ENCODE data around the gene PXMP2. TPM values are rescaled to one million over a fixed set of nuclear protein-coding genes. Genes with fewer than 3 reads are reported as not detected.

PXMP2 gene
- 10 to 100 TPM; 55.5 to 71.5 (median 64.5) TPM for polyA plus RNA-seq (ENCODE audit: insufficient read length in 3 of 3)
- long read RNA-seq, donor 1, transcript PXMP2-201 (5 exons, 957 nt): major isoform, 37 of 38 reads
- long read RNA-seq, donor 1, partial matches to known transcripts: 0 of 38 reads
- long read RNA-seq, donor 1, other reads (novel, unspliced or antisense): 0 of 38 reads
- long read RNA-seq, donor 2, transcript PXMP2-201 (5 exons, 957 nt): major isoform, 57 of 63 reads
- long read RNA-seq, donor 2, partial matches to known transcripts: 5 of 63 reads
- long read RNA-seq, donor 2, other reads (novel, unspliced or antisense): 0 of 63 reads
- long read RNA-seq, donor 3, transcript PXMP2-201 (5 exons, 957 nt): major isoform, 52 of 99 reads
- long read RNA-seq, donor 3, partial matches to known transcripts: 45 of 99 reads
- long read RNA-seq, donor 3, other reads (novel, unspliced or antisense): 0 of 99 reads
- long read RNA-seq, donor 4, transcript PXMP2-201 (5 exons, 957 nt): major isoform, 61 of 104 reads
- long read RNA-seq, donor 4, partial matches to known transcripts: 42 of 104 reads
- long read RNA-seq, donor 4, other reads (novel, unspliced or antisense): 0 of 104 reads
- long read RNA-seq, donor 5, transcript PXMP2-201 (5 exons, 957 nt): major isoform, 39 of 51 reads
- long read RNA-seq, donor 5, partial matches to known transcripts: 12 of 51 reads
- long read RNA-seq, donor 5, other reads (novel, unspliced or antisense): 0 of 51 reads
- long read RNA-seq, donor 6, transcript PXMP2-201 (5 exons, 957 nt): major isoform, 50 of 86 reads
- long read RNA-seq, donor 6, partial matches to known transcripts: 36 of 86 reads
- long read RNA-seq, donor 6, other reads (novel, unspliced or antisense): 0 of 86 reads
- long read RNA-seq, donor 7, transcript PXMP2-201 (5 exons, 957 nt): major isoform, 63 of 89 reads
- long read RNA-seq, donor 7, partial matches to known transcripts: 24 of 89 reads
- long read RNA-seq, donor 7, other reads (novel, unspliced or antisense): 0 of 89 reads
- long read RNA-seq, donor 8, transcript PXMP2-201 (5 exons, 957 nt): major isoform, 22 of 40 reads
- long read RNA-seq, donor 8, partial matches to known transcripts: 18 of 40 reads
- long read RNA-seq, donor 8, other reads (novel, unspliced or antisense): 0 of 40 reads
- long read RNA-seq, donor 9, transcript PXMP2-201 (5 exons, 957 nt): major isoform, 69 of 134 reads
- long read RNA-seq, donor 9, partial matches to known transcripts: 64 of 134 reads
- long read RNA-seq, donor 9, other reads (novel, unspliced or antisense): 0 of 134 reads
- long read RNA-seq, donor 10, transcript PXMP2-201 (5 exons, 957 nt): major isoform, 60 of 105 reads
- long read RNA-seq, donor 10, partial matches to known transcripts: 44 of 105 reads
- long read RNA-seq, donor 10, other reads (novel, unspliced or antisense): 0 of 105 reads
- long read RNA-seq, donor 11, transcript PXMP2-201 (5 exons, 957 nt): major isoform, 32 of 49 reads
- long read RNA-seq, donor 11, partial matches to known transcripts: 16 of 49 reads
- long read RNA-seq, donor 11, other reads (novel, unspliced or antisense): 0 of 49 reads
- long read RNA-seq, donor 12, transcript PXMP2-201 (5 exons, 957 nt): major isoform, 69 of 71 reads
- long read RNA-seq, donor 12, partial matches to known transcripts: 0 of 71 reads
- long read RNA-seq, donor 12, other reads (novel, unspliced or antisense): 0 of 71 reads
- long read RNA-seq, donor 13, transcript PXMP2-201 (5 exons, 957 nt): major isoform, 8 of 9 reads
- long read RNA-seq, donor 13, partial matches to known transcripts: 0 of 9 reads
- long read RNA-seq, donor 13, other reads (novel, unspliced or antisense): 0 of 9 reads
- long read RNA-seq, donor 14: 0 reads
- long read RNA-seq, donor 15, transcript PXMP2-201 (5 exons, 957 nt): major isoform, 84 of 114 reads
- long read RNA-seq, donor 15, partial matches to known transcripts: 30 of 114 reads
- long read RNA-seq, donor 15, other reads (novel, unspliced or antisense): 0 of 114 reads
- long read RNA-seq, donor 16, transcript PXMP2-201 (5 exons, 957 nt): major isoform, 64 of 136 reads
- long read RNA-seq, donor 16, partial matches to known transcripts: 71 of 136 reads
- long read RNA-seq, donor 16, other reads (novel, unspliced or antisense): 0 of 136 reads

- peak; percentile 97 for DNase-seq
Measured at GRCh38 chr12:132687211-132688164, at the start of gene PXMP2, which contains the start of gene POLE. PXMP2 (plus strand) TSS chr12:132687587; CDS start chr12:132687671, 84 bp downstream. POLE (minus strand) TSS chr12:132687342; CDS start chr12:132687315, 27 bp downstream.

GRCh38 chr12:132637811-132638210 is 49.6 kb upstream of the PXMP2 start:
- DNase-seq: no peak

- DNase-seq: peak; percentile 48
Measured at GRCh38 chr12:132638541-132639408, 48.6 kb upstream of the PXMP2 start.

- no peak for DNase-seq
Measured at GRCh38 chr12:132639956-132640520, 47.3 kb upstream of the PXMP2 start.

DNA sequence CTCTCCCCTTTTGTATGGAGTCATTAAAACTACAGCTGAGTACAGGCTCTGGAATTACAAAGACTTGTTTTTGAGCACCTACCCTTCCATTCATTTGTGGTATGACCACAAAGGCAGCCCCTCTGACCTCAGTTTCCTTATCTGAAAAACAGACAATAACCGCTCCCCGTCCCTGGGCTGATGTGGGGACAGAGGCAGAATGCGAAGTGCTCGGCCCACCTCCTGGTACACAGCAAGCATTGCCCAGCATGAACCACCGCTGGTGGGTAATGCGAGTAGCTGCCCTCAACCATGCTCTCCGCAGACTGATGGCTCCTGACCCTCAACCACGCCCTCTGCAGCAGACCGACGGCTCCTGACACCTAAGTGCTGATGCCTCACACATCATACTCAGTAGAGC is 46.5 kb upstream of the PXMP2 start:
- DNase-seq: no peak

DNA sequence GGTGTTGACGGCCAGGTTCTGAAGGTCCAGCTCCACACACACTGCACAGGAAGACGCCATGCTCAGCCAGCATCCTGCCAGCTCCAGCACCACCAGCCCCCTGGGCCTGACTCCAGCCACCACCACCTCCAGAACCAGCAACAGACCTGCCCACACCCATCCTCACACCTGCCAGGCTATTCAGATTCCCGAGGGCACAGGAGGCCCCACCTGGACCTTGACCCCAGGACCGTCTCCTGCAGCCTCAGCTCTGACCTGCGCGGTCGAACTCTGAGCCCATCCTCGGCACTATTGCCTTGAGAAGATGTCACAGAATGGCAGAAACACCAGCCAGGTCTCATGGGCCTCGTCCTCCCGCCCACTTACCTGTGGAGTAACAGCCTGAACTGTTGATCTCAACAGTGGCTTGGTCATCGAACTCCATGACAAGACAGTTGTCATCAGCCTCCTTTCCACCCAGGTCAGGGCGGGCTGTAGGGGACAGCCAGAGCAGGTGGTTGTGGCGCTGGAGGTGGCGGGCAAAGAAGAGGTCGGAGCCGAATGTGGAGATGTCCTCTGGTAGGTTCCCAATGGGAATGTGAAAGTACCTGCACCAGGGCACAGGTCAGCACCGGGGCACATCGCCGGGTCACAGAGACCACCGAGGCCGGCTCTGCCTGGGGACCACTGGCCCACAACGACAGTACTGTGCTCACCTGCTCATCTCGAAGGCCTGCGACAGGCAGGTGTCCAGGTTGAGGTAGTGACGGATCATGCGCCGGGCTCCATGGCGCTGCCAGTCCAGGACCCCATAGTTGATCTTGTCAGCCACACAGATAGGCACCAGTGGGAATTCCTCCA is 45.4 kb upstream of the PXMP2 start:
- DNase-seq: no peak

- no peak for DNase-seq
Measured at GRCh38 chr12:132642846-132643835, 44.2 kb upstream of the PXMP2 start.

- DNase-seq: no peak
Measured at GRCh38 chr12:132646850-132647249, 40.5 kb upstream of the PXMP2 start.

DNA sequence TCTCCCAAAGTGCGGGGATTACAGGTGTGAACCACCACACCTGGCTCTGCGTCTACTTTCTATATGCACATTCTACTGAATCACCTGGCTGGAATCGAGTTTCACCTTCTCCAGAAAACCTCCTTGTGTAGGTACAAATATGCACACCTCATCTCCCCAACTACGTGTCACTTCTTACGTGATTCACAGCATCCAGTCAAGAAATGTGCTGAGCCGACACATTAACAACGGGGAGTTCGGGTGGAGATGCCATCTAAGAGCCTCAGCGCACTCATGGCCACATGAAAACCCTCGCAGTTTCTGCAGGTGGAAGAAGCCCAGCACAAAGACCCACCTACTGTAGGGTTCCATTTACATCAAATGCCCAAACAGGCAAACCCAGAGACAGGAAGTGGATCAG is 39.5 kb upstream of the PXMP2 start:
- DNase-seq: no peak

GRCh38 chr12:132648616-132649225 is 38.7 kb upstream of the PXMP2 start:
- no peak for DNase-seq

DNA sequence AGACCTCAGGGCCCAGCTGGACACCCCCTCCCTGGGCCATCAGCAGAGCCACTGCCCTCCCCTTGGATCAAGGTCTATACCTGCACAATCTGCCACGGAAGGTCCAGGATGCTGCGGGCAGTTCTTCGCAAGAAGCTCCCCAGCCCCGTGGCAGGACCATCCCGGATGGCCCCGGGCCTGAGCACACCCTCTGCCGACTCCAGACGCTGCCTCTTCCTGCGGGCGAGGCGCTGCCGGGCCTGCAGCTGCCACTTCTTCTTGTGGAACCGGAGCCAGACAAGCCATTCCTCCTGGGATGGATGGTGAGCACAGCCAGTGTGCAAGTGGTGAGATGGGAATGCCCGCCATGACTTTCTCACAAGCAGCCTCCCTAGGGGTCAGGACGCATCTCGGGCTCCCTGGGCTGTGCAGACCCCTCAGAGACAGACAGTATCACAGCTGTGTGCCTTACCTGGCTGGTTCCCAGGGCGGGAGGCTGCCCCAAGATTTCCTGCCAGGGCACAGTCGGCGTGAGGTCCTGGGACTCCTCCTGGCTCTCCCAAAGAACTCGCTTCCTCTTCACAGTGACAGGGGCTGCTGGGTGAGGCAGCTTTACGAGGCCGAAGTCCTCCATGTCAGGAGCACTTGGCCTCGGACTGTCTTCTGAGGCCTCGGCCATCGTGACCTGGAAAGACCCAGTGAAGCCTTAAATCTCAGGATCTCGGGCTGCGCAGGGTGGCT is 38.0 kb upstream of the PXMP2 start:
- no peak for DNase-seq

DNA sequence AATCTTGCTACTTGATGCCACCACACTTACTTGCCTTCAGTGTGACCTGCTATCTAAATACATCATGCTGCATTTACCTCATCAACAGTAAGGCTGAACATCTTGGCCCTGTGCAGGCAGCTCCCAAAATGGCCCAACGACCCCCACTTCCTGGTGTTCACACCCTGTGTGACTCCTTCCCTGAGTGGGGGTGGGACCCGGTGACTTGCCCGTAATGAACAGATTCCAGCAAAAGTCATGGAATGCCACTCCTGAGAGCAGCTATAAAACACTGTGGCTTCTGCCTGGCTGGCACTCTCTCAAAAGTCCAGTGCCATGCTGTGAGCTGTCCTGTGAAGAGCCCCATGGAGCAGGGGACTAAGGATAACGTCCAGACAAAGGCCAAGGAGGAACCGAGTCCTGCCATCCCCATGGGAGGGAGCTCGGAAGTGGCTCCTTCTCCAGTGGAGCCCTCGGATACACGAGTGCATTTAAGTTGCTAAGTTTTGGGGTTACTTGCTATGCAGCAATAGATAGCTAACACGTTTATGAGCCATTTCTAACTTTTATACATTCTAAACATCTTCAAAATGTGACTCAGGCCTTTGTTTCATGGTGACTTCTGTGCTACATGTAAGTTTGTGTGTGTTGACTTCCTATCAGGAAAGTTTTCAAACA is 35.8 kb upstream of the PXMP2 start:
- no peak for DNase-seq

GRCh38 chr12:132653567-132654290 is 33.7 kb upstream of the PXMP2 start:
- DNase-seq: no peak
